HG02678 (cell line): ENCODE measurements around the gene TSPO.

Experiments
- ATAC-seq: cut with Tn5 transposase; IDR thresholded peaks from one replicate; pipeline ENCODE4 v1.9.1; 2021; ENCODE audit warnings: mild to moderate bottlenecking, moderate library complexity; ENCODE audit not compliant: unreplicated experiment

The TSPO gene

GRCh38 chr22:43157874-43158546 is 6.7 kb downstream of the TSPO start:
- no peak for ATAC-seq

GRCh38 chr22:43158778-43159483 is 7.6 kb downstream of the TSPO start:
- no peak for ATAC-seq

DNA sequence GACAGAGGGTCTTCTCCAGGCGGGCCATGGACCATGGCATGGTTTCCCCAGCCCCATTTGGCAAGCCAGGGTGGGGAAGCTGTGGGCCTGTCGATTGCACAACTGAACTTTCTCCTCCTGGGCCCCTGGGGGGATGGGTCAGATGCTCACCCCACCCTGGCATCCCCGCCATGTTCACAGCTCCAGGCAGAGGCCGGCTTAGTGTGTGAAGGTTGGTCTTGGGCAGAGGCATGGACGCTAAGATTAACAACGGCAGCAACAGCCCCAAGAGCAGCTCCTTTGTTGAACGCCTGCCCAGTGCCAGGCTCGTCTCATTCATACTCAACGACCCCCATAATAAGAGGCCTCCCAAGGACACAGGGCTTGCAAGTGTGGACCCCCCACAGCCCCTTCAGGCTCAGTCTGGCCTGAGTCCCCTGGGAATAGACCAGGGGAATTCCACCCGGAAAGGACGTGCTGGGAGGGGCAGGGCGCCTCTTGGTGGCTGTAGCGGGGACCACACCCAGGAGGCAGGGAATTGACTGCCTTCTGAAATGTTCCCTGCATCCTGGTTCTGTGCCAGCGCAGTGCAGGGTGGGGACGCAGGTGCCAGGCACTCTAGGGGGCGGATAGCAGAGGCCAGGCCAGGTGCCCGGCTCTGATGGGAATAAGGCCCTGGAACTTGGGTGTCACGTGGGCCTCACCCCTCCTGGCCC is 8.3 kb downstream of the TSPO start:
- no peak for ATAC-seq

GRCh38 chr22:43160497-43161126 is 9.3 kb downstream of the TSPO start:
- no peak for ATAC-seq

GRCh38 chr22:43162412-43163150 is 11.2 kb downstream of the TSPO start:
- ATAC-seq, result no peak

GRCh38 chr22:43163241-43163795 is 12.0 kb downstream of the TSPO start:
- no peak for ATAC-seq

DNA sequence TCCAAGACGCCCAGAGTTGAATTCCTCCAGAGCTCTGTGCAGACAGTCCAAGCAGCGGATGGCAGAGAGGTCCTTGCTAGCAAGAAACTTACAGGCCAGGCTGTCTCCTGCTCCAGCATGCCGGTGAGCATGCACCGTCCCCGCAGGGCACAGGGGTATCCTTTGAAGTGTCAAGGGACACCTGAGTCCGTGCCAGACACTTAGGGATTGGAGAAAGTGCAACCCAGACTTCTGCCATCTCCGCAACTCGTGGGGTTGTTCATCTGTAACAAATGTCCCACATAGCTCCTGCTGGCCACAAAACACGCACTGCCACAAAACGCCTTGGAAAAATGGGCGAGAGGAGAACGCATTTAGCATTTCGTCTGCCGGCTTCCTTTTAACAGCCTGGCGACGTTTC is 13.3 kb downstream of the TSPO start:
- ATAC-seq, result no peak

DNA sequence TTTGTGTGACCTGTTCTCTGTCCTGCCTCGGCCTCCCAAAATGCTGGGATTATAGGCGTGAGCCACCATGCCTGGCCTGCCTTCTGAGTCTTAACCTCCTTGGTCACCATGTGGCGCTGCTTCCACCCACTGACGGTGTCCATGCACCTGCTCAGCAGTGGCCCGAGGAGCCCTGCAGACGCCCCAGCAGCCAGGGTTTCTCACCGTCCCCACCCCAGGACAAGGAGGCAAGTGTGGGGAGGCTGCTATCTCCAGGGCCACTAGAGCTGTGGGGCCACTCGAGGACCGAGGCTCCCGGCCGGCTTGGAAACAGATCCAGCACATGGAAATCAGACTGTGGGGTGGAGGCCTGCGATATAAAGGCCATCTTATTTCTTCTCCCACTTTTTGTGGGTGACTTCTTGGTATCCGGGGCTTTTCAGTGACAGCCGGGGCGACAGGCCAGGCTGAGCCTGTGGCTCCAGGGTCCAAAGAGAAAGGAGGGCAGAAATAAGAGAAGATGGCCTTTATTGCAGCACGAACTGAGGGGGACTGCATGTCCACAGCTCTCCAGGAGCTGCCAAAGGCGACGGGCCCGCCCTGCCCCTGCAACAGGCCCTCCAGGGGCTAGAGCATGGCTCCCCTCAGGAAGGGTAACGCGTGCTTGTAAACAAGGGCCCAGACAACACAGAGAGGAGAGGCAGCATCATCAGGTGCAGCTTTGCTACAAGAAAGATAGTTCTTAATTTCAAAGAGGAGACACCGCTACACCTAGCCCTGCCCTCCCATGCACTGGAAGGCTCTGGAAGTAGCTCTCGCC is 15.0 kb downstream of the TSPO start:
- ATAC-seq, result no peak

GRCh38 chr22:43167001-43167589 is 15.7 kb downstream of the TSPO start:
- no peak for ATAC-seq

- ATAC-seq, result no peak
Observed at GRCh38 chr22:43168471-43169309, 17.3 kb downstream of the TSPO start.

DNA sequence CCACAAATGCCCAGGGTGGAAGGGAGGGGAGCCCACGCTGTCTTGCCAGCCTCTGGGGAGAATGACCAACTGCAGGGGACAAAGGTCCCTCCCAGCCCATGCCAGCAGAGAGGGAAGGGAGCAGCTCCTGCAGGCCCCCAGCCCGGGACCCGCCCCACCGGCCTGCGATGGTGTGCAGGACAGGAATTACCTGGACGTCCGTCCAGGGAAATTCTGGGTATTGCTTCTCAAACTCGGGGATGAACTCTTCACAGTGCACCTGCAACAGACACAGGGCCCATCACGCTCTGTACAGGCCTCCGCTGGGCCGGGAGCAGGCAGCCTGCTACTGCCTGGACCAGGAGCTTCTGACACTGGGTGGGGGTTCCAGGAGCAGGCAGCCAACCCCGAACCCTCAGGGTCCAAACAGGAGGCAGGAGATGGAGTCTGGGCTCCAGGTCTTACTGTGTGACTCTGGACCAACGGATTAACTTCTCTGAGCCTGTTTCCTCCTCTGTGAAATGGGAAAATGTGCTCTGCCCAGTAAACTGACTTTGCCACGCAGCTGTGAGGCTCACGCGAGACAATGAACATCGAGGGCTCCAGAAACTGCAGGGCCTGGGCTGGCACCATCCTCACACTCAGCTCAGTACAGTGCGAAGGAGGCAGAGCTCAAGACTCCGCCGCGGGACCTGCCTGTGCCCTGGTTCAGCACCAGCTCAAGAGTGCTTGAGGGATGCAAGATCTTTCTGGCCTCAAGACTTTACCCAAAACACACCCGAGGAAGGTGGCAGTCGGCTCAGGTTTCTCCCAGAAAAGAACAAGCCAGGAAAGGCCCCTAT is 18.2 kb downstream of the TSPO start:
- no peak for ATAC-seq

- ATAC-seq, result no peak
Observed at GRCh38 chr22:43170131-43170480, 18.7 kb downstream of the TSPO start.

DNA sequence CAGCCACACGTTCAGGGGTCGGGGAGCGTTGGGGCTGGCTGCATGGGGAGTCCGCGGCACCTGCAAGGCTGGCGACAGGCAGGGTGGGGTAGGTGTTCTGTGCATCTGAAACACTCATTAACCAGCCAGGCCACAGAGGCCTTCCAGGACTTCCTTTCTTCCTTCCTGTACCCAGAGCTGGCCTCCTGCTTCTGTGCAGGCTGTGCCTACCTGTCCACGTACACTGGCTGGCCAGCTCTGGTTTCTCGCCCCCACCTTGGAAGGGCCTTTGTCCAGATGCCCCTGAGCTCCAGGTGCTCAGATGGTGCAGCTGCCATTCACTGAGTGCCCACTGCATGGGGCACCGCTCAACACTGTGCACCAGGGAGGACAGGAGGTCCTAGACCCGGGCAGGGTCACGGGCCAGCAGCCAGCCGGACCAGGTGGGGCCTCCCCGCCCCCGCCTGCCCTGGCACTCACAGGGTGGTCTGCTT is 19.7 kb downstream of the TSPO start:
- no peak for ATAC-seq

GRCh38 chr22:43171607-43172006 is 20.2 kb downstream of the TSPO start:
- ATAC-seq, result no peak

- no peak for ATAC-seq
Observed at GRCh38 chr22:43172191-43172590, 20.8 kb downstream of the TSPO start.

GRCh38 chr22:43173566-43173965 is 22.2 kb downstream of the TSPO start:
- no peak for ATAC-seq

GRCh38 chr22:43173976-43174720 is 22.8 kb downstream of the TSPO start:
- no peak for ATAC-seq
